Measurements from ENCODE around the gene ASF1A.

DNA sequence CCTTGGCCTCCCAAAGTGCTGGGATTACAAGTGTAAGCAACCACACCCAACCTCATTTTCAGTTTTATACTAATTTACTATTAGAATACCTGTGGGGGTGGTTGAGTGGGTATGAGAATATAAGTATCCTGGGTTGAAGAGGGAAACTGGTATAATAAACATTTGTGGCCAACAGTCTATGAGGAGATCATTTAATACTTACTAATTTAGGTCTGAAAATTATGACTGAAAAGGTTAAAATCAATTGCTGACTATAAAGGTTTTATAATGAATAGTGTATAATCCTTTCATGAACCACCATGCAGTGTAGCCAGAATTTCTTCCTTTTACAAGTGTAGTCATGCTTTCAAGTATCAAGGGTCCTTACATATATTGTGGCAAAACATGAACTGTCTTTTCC lies 11.1 kb downstream of the ASF1A start:
- TF ChIP-seq EZH2phosphoT487 (IDR thresholded peaks at IDR 0.05; ENCODE audit: borderline replicate concordance, low read depth) (no peak), GATA2 (CRISPR knock-in tag; IDR thresholded peaks at IDR 0.05) (no peak), TAF1 (IDR thresholded peaks at IDR 0.05; ENCODE audit: borderline replicate concordance, low read depth, low read length) (no peak), POLR2AphosphoS5 (IDR thresholded peaks at IDR 0.05; ENCODE audit: low read depth, low read length) (no peak), JUND (IDR thresholded peaks at IDR 0.05) (no peak), EP300 (IDR thresholded peaks at IDR 0.05; ENCODE audit: borderline replicate concordance in 1 of 2, low read depth in 1 of 2, low read length in 1 of 2) (no peak), FOXM1 (IDR thresholded peaks at IDR 0.05; ENCODE audit: low read depth) (no peak), REST (IDR thresholded peaks at IDR 0.05; ENCODE audit: low read depth, low read length) (no peak), RXRA (IDR thresholded peaks at IDR 0.05; ENCODE audit: borderline replicate concordance, low read depth) (no peak), RAD21 (IDR thresholded peaks at IDR 0.05; ENCODE audit: low read length) (no peak)
- TF ChIP-seq, protein P1, sequence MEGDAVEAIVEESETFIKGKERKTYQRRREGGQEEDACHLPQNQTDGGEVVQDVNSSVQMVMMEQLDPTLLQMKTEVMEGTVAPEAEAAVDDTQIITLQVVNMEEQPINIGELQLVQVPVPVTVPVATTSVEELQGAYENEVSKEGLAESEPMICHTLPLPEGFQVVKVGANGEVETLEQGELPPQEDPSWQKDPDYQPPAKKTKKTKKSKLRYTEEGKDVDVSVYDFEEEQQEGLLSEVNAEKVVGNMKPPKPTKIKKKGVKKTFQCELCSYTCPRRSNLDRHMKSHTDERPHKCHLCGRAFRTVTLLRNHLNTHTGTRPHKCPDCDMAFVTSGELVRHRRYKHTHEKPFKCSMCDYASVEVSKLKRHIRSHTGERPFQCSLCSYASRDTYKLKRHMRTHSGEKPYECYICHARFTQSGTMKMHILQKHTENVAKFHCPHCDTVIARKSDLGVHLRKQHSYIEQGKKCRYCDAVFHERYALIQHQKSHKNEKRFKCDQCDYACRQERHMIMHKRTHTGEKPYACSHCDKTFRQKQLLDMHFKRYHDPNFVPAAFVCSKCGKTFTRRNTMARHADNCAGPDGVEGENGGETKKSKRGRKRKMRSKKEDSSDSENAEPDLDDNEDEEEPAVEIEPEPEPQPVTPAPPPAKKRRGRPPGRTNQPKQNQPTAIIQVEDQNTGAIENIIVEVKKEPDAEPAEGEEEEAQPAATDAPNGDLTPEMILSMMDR (IDR thresholded peaks at IDR 0.05) = no peak
- TF ChIP-seq, protein P2, sequence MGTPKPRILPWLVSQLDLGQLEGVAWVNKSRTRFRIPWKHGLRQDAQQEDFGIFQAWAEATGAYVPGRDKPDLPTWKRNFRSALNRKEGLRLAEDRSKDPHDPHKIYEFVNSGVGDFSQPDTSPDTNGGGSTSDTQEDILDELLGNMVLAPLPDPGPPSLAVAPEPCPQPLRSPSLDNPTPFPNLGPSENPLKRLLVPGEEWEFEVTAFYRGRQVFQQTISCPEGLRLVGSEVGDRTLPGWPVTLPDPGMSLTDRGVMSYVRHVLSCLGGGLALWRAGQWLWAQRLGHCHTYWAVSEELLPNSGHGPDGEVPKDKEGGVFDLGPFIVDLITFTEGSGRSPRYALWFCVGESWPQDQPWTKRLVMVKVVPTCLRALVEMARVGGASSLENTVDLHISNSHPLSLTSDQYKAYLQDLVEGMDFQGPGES (IDR thresholded peaks at IDR 0.05; ENCODE audit: low read depth, low read length) = no peak
